GM19193 (cell line): ENCODE results near the gene FGF9.

ENCODE experiments used
- POLR2A ChIP-seq: IDR thresholded peaks from 4 replicates; pipeline ENCODE4 v1.6.1; 2011; ENCODE audit not compliant: insufficient read depth, insufficient read length; ENCODE audit errors: extremely low read depth

Gene FGF9

DNA sequence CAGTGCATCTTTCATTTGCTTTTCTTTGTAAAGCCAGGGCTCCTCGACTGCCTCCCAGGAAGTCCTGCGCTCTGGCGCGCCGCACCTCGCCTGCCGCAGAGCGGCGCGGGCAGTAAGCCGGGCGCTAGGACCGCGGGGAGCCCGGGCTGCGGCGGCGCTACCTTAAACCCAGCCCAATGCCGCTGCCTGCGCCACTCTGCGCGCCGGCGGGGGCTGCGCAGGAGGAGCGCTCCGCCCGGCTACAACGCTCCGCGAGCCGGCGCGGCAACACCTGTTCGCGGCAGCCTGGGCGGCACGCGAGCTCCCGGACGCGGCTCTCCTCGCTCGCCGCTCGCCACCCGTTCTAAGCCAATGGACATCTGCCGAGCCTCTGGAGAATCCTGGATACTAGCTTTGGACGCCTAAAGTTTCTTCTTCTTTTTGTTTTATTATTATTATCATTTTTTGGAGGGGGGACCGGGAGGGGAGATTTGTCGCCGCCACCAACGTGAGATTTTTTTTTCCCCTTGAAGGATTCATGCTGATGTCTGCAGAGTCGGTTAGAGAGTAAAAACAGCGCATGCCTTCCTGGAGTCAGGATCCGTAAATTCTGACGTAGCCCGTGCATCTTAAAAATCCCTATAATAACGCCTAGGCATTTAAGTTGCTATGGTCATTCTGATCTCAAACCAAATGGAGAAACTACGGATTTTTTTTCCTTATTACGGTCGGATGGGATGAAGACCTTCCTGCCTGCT is at the start of gene FGF9:
Gene FGF9 (plus strand): TSS at position 191 of the 737 bp plus-strand sequence. CDS start 840 bp downstream, outside the sequence.
- TF ChIP-seq POLR2A, result peak; percentile 66

DNA sequence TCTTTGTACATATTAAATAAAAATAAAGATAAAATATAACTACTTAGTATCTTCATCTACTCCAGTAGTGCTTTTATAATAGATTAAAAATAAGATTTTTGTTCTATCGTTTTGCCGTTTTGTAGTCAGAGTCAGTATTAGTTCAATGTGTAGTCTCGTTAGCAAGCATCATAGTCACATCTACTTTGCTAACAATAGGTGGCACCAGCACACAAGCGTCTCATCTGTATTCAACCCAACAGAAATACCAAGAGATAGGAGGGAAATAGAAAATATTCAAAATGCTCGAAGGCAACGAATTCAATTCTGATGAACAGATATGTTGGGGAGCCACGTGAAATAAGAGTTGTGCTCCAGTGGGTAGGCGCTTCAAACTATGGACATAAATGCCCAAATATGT is 45.5 kb upstream of the FGF9 start:
- TF ChIP-seq POLR2A, result no peak

DNA sequence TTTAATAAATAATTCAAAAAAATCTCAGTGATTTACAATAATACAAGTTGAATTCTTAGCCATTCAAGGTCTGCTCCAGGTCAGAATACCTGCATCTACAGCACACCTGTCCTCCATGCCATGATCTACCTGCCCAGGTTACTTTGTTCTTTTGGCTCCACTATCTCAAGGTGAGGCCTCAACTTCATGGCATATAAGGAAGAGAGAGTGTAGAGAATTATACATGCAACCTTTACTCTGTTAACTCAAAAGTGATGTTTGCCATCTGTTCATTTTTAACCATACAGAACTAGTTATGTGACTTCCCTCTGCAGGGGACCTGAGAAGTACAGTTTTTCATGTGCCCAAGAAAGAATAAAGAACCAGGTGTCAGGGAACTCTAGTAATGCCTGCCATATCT is 38.7 kb upstream of the FGF9 start:
- TF ChIP-seq POLR2A, result no peak

DNA sequence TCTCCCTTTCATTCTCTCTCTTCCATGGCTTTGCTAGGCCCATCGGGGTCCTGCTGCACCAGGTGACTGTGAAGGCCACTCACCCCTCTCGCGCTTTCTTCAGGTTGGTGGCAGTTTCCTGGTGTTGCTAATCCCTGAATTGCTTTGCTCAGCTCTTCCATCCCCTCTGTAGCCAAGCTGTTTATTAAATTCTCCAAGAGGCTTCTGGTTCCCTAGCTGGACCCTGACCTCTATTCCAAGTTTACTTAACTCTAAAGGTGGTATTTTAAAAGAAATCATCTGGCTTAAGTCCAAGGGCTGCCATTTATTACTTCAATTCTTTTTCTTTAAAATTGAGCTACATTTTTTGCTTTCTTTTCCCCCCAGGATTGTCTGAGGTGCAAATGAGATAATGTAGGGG is 34.2 kb upstream of the FGF9 start:
- no peak for TF ChIP-seq POLR2A

DNA sequence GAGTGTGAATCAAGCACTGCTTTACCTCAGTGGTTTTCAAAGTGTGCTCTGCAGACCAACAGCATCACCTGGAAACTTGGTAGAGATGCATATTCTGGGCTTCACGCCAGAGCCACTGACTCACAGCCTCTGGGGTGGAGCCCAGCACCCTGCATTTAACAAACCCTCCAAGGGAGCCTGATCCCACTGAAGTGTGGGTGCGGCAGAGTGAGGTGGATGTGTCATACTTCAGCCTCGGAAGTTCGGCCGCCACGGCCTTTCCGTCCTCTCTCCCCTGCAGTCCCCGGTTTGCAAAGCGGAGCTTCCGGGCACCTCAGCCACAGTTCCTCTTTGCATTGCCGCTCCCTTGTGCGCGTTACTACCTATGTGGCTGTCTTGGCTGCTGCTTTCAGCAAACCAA is 33.6 kb upstream of the FGF9 start:
- TF ChIP-seq POLR2A, result no peak

DNA sequence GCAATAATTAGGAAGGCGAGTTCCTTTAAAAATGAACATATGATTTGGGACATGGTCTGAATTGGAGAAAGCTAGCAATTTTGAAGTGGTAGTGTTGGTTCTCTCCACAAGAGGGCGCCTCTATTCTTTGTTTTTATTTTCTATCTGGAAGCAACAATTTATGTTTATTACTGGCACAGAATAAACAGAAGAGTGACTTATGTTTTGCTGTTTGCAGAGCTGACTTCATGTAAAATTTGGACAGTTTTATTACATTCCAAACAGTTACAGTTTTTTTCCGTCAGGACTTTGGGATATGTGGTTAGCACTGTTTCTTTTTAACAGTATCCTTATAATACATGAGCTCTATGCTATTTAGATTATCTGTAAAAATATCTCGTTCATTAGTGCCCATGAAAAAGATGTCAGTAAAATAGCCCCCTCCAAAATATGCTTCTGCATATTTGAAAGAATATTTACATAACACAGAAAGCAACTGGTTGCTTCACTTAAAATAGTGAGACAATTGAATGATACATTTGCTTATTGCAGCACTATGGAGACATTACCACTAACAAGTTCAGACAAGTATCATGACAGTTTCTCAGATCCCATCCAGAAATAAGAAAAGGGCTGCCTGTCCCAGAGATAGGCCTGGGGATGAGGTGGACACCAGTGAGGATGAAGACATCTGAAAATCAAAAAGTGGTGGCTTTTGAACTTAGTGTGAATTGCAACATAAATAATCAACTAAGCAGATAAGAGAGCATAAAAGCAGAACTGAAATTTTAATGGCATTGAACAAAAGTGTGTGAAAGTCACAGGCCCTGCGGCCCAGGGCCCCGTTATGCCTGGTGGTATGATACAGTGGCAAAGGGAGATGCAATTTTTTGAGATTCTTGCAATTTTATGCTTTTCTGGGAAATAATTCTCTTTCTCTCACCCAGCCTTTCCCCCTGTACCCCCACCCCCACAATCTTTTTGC is 32.3 kb upstream of the FGF9 start:
- no peak for TF ChIP-seq POLR2A

DNA sequence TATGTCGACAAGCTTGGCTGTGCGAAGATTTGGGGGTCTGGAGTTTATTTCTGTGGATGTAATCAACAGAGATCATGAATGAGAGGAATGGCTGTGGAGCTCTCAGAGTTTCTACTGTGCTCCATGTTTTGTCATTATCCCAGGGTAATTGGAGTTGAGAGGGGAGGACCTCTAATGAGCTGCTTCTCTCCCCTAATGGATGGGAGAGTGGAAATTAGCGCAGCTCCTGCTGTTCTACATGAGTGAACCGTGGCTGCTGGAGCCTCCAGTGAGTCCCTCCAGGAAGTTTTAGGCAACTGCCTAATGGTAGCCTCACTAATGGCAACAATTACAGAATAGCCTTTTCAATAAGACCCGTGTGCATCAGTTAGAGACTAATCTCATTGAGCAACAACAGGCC is 31.3 kb upstream of the FGF9 start:
- no peak for TF ChIP-seq POLR2A

DNA sequence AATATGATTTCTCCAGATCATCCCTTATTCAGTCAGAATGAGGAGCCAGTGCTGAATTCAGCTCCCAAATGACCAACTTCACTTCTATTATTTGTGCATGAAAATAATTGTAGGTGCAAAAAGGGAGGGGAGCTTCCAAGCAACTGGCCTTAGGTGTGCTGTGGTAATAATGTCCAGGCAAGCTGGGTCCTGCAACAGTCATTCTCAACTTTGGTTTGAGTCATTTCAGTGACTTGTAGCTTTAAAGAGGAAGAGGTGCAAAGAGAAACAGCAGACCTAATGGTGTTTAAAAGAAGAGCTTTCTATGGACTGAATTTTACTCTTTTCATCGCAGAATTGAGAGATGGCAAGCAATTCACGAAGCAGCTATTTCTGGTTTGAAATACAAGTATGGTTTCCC is 29.2 kb upstream of the FGF9 start:
- no peak for TF ChIP-seq POLR2A

DNA sequence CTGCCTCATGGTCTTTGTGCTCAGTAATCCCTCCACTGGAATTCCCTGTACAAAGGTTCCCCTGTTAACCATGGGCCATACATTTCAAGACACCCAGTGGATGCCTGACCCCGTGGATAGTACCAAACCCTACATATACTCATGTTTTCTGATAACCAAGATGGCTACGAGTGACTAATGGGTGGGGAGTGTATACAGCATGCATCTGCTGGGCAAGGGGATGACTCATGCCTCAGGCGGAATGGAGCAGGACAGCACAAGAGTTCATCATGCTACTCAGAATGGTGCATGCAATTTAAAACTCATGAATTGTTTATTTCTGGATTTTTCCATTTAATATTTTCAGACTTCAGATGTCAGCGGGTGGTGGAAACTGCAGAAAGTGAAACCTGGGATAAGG is 13.3 kb upstream of the FGF9 start:
- TF ChIP-seq POLR2A, result no peak

DNA sequence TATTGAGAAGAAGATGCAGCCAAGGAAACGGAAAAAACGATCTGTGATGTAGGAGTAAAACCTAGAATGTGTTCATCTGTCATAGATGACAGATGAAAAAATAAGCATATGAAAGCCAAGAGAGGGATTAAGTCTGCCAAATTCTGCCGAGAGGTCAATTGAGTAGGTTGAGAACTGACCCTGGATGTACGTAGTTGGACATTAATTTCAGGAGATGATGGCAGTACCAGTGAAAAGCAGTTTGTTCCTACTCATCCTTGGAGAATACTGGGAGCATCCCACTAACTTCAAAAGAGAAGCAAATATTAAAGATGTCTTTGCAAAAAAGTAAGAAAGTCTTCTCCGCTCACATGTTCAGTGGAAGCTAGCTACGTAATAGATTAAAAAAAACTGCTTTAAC is 11.8 kb upstream of the FGF9 start:
- TF ChIP-seq POLR2A, result no peak

DNA sequence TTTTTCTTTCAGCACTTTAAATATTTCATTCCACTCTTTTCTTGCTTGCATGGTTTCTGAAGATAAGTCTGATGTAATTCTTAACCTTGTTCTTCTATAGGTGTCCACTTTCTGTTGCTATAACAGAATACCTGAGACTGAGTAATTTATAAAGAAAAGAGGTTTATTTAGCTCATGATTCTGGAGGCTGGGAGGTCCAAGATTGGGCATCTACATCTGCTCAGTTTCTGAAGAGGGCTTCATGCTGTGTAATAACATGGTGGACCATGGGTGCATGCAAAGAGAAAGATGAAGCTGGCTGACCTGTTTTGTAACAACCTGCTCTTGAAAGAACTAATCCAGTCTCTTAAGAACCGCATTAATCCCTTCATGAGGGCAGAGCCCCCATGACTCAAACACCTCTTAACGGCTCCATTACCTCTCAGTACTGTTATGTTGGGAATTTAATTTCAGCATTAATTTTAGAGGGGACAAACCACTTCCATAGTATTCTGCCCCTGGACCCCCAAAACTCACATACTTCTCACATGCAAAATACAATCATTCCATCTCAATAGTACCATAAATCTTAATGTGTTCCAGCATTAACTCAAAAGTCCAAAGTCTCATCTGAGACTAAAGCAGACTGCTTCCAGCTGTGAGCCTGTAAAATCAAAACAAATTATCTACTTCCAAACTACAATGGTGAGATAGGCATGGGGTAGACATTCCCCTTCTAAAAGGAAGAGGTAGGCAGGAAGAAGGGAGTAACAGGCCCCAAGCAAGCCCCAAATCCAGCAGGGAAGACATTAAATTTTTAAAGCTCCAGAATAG is 9.6 kb upstream of the FGF9 start:
- no peak for TF ChIP-seq POLR2A

DNA sequence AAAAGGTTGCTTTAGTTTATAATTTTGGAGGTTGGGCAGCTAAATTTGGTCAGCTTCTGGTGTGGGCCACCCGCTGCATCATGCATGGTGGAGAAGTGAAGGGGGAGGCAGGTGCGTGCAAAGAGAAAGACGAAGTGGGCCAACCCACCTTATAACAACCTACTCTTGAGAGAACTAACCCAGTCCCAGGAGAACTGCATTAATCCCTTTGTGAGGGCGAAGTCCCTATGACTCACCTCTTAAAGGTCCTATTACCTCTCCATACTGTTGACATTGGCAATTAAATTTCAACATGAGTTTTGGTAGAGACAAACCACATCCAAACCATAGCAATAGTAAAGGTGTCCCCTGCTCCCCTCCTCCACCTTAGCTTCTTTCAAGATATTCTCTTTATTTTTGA is 7.7 kb upstream of the FGF9 start:
- no peak for TF ChIP-seq POLR2A

DNA sequence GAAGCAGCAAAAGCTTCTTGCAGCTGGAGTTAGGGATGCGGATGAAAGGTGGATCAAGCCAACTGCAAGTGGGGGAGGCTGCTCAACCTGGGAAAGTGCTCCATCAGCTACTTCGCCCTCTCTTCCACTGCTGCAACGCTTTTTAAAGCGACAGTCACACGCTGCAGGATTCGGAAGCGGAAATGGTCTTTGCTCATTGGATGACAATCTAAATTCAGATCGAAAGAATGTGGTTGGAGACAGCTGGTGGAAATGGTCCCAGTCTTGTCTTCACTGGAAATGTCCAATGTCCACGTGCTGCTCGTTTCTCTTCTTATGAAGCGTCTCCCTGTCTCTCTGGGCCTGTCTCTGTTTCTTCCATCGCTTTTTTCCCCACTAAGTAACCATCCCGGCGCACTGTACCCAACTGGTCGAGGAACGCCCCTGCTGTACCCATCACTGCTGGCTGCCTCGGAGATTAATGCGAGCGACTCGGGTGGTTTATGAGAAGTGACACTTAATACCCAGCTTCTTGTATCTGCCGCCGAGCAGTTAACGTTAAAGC is 2.1 kb upstream of the FGF9 start:
- TF ChIP-seq POLR2A, result no peak

DNA sequence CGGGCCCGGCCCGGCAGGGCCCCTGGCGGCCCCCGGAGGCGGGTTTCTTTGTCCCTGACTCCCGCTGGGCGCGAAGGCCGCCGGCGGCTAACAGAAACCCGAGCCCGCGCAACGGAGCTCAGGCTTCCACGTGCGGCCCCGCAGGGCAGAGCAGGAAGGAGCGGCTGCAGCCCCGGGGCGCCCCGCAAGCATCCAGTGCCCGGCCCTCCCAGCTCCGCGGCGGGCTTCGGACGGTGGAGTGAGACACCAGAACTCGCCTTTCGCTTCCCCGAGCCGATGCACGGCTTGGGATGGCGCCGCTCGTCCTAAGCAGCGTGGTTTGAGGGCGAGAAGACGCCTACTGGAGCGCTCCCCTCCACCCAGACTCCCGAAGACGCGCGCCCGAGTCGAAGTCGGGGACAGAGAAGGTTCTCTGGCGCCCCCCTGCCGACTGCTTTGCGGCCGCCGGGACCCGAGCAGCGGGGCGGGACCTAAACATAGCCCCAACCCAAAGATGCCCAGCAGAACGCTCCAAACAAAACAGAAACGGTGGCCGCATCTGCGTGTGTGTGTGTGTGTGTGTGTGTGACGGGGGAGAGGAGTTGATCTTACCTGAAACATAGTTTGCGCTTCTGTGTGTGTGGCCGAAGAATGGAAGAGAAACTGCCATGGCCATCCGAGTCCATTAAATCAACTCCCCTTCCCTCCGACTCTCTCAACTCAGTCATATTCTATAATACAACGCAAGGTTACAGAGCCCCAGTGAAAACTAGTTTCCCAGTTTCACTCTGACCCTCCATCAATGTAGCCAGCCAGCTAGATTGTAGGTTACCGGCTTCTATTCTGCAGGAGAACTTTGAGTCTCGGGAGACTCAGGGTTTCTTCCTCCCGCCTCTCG is 629 bp upstream of the FGF9 start:
- TF ChIP-seq POLR2A, result no peak
